ENCODE measurements around the gene INTS11.
A peak's percentile ranks its signal among the peaks of the same experiment; 100 is the strongest.

Gene INTS11

GRCh38 chr1:1332031-1332755, 7.7 kb upstream of the INTS11 start:
- no peaks in the 10 kb centered on the region for H3K4me1 Mint-ChIP-seq
- H3K27me3 Mint-ChIP-seq = no peaks in the 10 kb centered on the region
- ATAC-seq = no peak
- H3K4me3 Mint-ChIP-seq = no peak overlapping the region
- H3K27ac Mint-ChIP-seq = no peak overlapping the region
- H3K9me3 Mint-ChIP-seq = no peaks in the 10 kb centered on the region
- H3K36me3 Mint-ChIP-seq (ENCODE audit: low read depth) = no peaks in the 10 kb centered on the region
- DNase-seq = no peak

- Mint-ChIP-seq H3K27ac (no peak within 1 kb of the TSS), H3K4me1 (no peaks in the 10 kb centered on the region), H3K36me3 (ENCODE audit: low read depth) (no peaks in the 10 kb centered on the region), H3K9me3 (no peaks in the 10 kb centered on the region), H3K27me3 (no peaks in the 10 kb centered on the region), H3K4me3 (no peak within 1 kb of the TSS)
- no peak for ATAC-seq
- no peak for DNase-seq
These were observed 6.9 kb upstream of the INTS11 start, which contains the start of gene TAS1R3 for GRCh38 chr1:1331068-1331965. TAS1R3 (plus strand) TSS chr1:1331280; CDS start chr1:1331346, 66 bp downstream.

GRCh38 chr1:1330366-1331067, 6.1 kb upstream of the INTS11 start:
- Mint-ChIP-seq H3K9me3 (no peaks in the 10 kb centered on the region), H3K4me3 (no peak overlapping the region), H3K36me3 (ENCODE audit: low read depth) (no peaks in the 10 kb centered on the region), H3K27ac (no peak overlapping the region), H3K4me1 (peaks cover 6% of the 10 kb centered on the region), H3K27me3 (no peaks in the 10 kb centered on the region)
- no peak for DNase-seq
- ATAC-seq = no peak

GRCh38 chr1:1329304-1330210, 5.1 kb upstream of the INTS11 start:
- Mint-ChIP-seq H3K27me3 (no peaks in the 10 kb centered on the region), H3K4me3 (no peak overlapping the region), H3K27ac (no peak overlapping the region), H3K36me3 (ENCODE audit: low read depth) (no peaks in the 10 kb centered on the region), H3K4me1 (peaks cover 8% of the 10 kb centered on the region), H3K9me3 (no peaks in the 10 kb centered on the region)
- DNase-seq (no peak), ATAC-seq (no peak)

- peaks cover 14% of the 10 kb centered on the region for H3K4me1 Mint-ChIP-seq
- no peaks in the 10 kb centered on the region for H3K27me3 Mint-ChIP-seq
- ATAC-seq (no peak), DNase-seq (no peak)
- H3K9me3 Mint-ChIP-seq = no peaks in the 10 kb centered on the region
- no peak overlapping the region for H3K27ac Mint-ChIP-seq
- peaks cover 3% of the 10 kb centered on the region for H3K36me3 Mint-ChIP-seq (ENCODE audit: low read depth)
- H3K4me3 Mint-ChIP-seq = no peak overlapping the region
These were observed 3.8 kb upstream of the INTS11 start for GRCh38 chr1:1328254-1328653.

GRCh38 chr1:1327291-1327690, 2.8 kb upstream of the INTS11 start:
- DNase-seq (no peak), ATAC-seq (no peak)
- peaks cover 3% of the 10 kb centered on the region for H3K36me3 Mint-ChIP-seq (ENCODE audit: low read depth)
- peaks cover 20% of the 10 kb centered on the region for H3K4me1 Mint-ChIP-seq
- no peak overlapping the region for H3K27ac Mint-ChIP-seq
- H3K9me3 Mint-ChIP-seq = no peaks in the 10 kb centered on the region
- H3K4me3 Mint-ChIP-seq = no peak overlapping the region
- H3K27me3 Mint-ChIP-seq = no peaks in the 10 kb centered on the region

- no peak overlapping the region for H3K27ac Mint-ChIP-seq
- DNase-seq = no peak
These were observed 1.7 kb upstream of the INTS11 start for GRCh38 chr1:1326075-1326605.

GRCh38 chr1:1325288-1326074, 1.0 kb upstream of the INTS11 start:
- DNase-seq (no peak), ATAC-seq (no peak)
- Mint-ChIP-seq H3K9me3 (no peaks in the 10 kb centered on the region), H3K27me3 (no peaks in the 10 kb centered on the region), H3K4me1 (peaks cover 24% of the 10 kb centered on the region), H3K4me3 (peak overlapping the region; percentile 82), H3K27ac (peak overlapping the region; percentile 49), H3K36me3 (ENCODE audit: low read depth) (peaks cover 3% of the 10 kb centered on the region)

More at GRCh38 chr1:1326075-1326605, 1.7 kb upstream of the INTS11 start:
- no peak for ATAC-seq
- peaks cover 24% of the 10 kb centered on the region for H3K4me1 Mint-ChIP-seq
- H3K27me3 Mint-ChIP-seq = no peaks in the 10 kb centered on the region
- no peaks in the 10 kb centered on the region for H3K9me3 Mint-ChIP-seq
- H3K36me3 Mint-ChIP-seq (ENCODE audit: low read depth) = peaks cover 3% of the 10 kb centered on the region
- H3K4me3 Mint-ChIP-seq = peak overlapping the region; percentile 43

GRCh38 chr1:1324084-1324523, 356 bp downstream of the INTS11 start:
- Mint-ChIP-seq H3K27ac (peak overlapping the region; percentile 83), H3K9me3 (no peaks in the 10 kb centered on the region), H3K36me3 (ENCODE audit: low read depth) (peaks cover 7% of the 10 kb centered on the region), H3K27me3 (no peaks in the 10 kb centered on the region), H3K4me1 (peaks cover 24% of the 10 kb centered on the region), H3K4me3 (peak overlapping the region; percentile 82)
- peak; percentile 7 for ATAC-seq
- DNase-seq = no peak

- Mint-ChIP-seq H3K27ac (peak overlapping the region; percentile 90), H3K27me3 (no peaks in the 10 kb centered on the region), H3K36me3 (ENCODE audit: low read depth) (peaks cover 8% of the 10 kb centered on the region), H3K4me1 (peaks cover 24% of the 10 kb centered on the region), H3K4me3 (peak overlapping the region; percentile 92), H3K9me3 (no peaks in the 10 kb centered on the region)
- DNase-seq = no peak
- no peak for ATAC-seq
These were observed 1.5 kb downstream of the INTS11 start for GRCh38 chr1:1322952-1323351.

- H3K27me3 Mint-ChIP-seq = no peaks in the 10 kb centered on the region
These were observed 2.0 kb downstream of the INTS11 start for GRCh38 chr1:1322418-1322817.

GRCh38 chr1:1321477-1321876, 3.0 kb downstream of the INTS11 start:
- peaks cover 12% of the 10 kb centered on the region for H3K36me3 Mint-ChIP-seq (ENCODE audit: low read depth)
- H3K27me3 Mint-ChIP-seq = no peaks in the 10 kb centered on the region
- H3K4me3 Mint-ChIP-seq = no peak overlapping the region
- H3K4me1 Mint-ChIP-seq = peaks cover 24% of the 10 kb centered on the region
- DNase-seq (no peak), ATAC-seq (no peak)
- no peaks in the 10 kb centered on the region for H3K9me3 Mint-ChIP-seq
- H3K27ac Mint-ChIP-seq = no peak overlapping the region

More at GRCh38 chr1:1322418-1322817, 2.0 kb downstream of the INTS11 start:
- H3K4me1 Mint-ChIP-seq = peaks cover 24% of the 10 kb centered on the region
- H3K9me3 Mint-ChIP-seq = no peaks in the 10 kb centered on the region
- H3K4me3 Mint-ChIP-seq = peak overlapping the region; percentile 69
- no peak for ATAC-seq
- peak overlapping the region; percentile 59 for H3K27ac Mint-ChIP-seq
- peaks cover 10% of the 10 kb centered on the region for H3K36me3 Mint-ChIP-seq (ENCODE audit: low read depth)
- no peak for DNase-seq

Measured in activated naive CD8-positive, alpha-beta T cell treated with anti-CD3 and anti-CD28 coated beads, Interleukin-2, amount 50 U/mL, for 24 hours (primary cell).